Measurements from ENCODE around the gene TSPAN18.

The TSPAN18 gene

DNA sequence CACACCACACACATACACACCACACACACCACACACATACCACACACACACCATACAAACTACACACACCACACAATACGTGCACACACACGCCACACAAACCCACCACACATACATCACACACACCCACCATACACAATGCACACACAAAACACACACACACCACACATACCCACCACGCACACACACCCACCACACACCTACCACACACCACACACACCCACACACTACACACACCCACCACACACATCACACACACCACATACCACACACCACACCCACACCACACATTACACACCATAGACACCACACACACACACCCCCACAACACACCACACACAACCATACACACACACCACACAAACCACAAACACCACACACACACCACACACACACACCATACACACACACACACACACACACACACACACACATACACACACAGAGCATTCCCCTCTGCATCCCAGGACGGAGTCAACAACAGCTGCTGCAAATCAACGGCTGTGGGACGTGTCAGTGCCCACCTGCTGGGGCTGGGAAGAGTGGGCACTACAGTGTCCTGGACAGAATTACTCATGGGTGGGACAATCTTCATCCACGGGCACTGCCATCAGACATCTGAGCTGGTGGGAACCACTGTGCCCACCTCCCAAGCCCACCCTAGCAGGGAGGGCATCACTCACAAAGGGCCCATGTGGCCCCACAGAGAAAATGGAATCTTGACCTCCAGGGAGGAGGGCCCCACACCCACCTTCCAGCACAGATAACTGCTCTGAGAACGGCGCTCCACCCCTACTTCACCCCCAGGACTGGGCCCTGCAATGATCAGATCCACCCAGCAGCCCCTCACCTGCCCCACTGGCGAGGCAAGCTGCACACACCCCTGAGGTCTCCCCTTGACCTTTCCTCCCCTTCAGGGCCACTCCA lies 215.5 kb downstream of the TSPAN18 start:
- in situ Hi-C loops (cut with HindIII; ENCODE audit: low sequenced_read_pairs), result loop anchor here (25.0 kb wide), 1 partner anchor 395 kb away; no protein-coding TSS in a partner anchor
- no peak overlapping the region for H3K4me3 ChIP-seq (ENCODE audit: low read depth, low read length)
- DNase-seq (ENCODE audit: low read depth), result no peak
- TF ChIP-seq CTCF (IDR thresholded peaks at IDR 0.05; ENCODE audit: low read depth, low read length, missing control alignments), result no peak

DNA sequence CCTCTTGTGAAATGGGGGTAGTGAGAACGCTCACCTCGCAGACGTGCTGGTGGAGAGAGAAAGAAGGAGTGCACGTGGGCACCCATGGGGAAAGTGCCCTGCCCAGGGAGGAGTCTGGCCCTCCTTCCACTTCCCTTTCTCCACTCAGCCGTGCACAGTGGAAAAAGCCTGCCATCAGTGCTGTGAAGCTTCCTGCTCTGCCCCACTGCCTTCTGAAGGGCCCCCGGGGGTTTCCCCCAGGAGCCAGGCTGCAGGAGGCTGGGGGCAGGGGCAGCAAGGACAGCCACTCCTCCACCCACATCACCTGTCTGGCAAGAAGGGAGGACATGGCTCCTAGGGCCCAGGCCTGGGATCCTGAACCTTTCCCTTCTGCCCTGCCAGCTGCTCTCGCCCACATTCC lies 216.4 kb downstream of the TSPAN18 start:
- H3K4me3 ChIP-seq (ENCODE audit: low read depth, low read length), result no peak overlapping the region
- in situ Hi-C loops (cut with HindIII; ENCODE audit: low sequenced_read_pairs), result loop anchor here (25.0 kb wide), 1 partner anchor 394 kb away; no protein-coding TSS in a partner anchor
- no peak for DNase-seq (ENCODE audit: low read depth)
- TF ChIP-seq CTCF (IDR thresholded peaks at IDR 0.05; ENCODE audit: low read depth, low read length, missing control alignments), result no peak

- no peak for DNase-seq (ENCODE audit: low read depth)
- H3K4me3 ChIP-seq (ENCODE audit: low read depth, low read length), result no peak overlapping the region
- no peak for TF ChIP-seq CTCF (IDR thresholded peaks at IDR 0.05; ENCODE audit: low read depth, low read length, missing control alignments)
- in situ Hi-C loops (cut with HindIII; ENCODE audit: low sequenced_read_pairs), result loop anchor here (25.0 kb wide), 1 partner anchor 394 kb away; no protein-coding TSS in a partner anchor
Observed at GRCh38 chr11:44943696-44944095, 216.9 kb downstream of the TSPAN18 start.

GRCh38 chr11:44944181-44944852 lies 217.6 kb downstream of the TSPAN18 start:
- no peak for TF ChIP-seq CTCF (IDR thresholded peaks at IDR 0.05; ENCODE audit: low read depth, low read length, missing control alignments)
- no peak overlapping the region for H3K4me3 ChIP-seq (ENCODE audit: low read depth, low read length)
- no peak for DNase-seq (ENCODE audit: low read depth)
- in situ Hi-C loops (cut with HindIII; ENCODE audit: low sequenced_read_pairs), result loop anchor here (25.0 kb wide), 1 partner anchor 393 kb away; no protein-coding TSS in a partner anchor

DNA sequence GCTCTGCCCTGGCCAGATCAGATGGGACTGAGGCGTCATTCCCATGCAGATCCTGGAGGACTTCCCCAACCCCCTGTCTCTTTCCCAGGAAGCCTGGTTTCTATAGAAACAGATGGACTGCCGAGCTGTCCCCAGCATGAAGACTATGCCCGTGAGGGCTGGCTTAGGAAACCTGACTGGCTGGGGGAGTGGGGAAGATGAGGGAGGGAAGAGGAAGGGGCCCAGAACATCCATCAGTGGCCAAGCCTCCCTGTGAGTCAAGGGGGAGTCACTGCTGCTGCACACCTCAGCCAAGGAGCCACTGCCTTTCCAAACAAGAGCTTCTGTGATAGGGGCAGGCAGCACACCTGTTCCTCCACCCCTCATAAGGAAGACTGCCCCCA lies 218.1 kb downstream of the TSPAN18 start:
- no peak overlapping the region for H3K4me3 ChIP-seq (ENCODE audit: low read depth, low read length)
- DNase-seq (ENCODE audit: low read depth), result no peak
- in situ Hi-C loops (cut with HindIII; ENCODE audit: low sequenced_read_pairs), result loop anchor here (25.0 kb wide), 1 partner anchor 392 kb away; no protein-coding TSS in a partner anchor
- TF ChIP-seq CTCF (IDR thresholded peaks at IDR 0.05; ENCODE audit: low read depth, low read length, missing control alignments), result no peak

DNA sequence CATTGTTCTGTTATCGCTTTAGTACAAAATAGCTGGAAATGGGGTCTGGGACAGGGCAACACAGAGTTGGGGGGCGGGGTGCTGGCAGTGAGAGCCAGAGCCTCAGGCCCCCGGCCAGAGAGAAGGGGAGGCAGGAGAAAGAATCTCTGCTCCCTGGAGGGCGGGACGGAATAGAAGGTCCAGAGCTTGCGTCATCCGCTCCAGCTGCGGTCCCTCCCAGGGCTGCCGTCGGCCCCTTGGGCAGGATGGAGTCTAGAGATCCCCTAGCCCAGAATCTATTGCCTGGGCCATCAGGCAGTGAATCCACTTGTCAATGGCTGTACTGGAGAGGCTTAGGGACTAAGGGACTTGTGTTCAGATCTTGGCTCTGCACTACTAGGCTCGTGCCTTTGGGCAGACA lies 218.9 kb downstream of the TSPAN18 start:
- DNase-seq (ENCODE audit: low read depth), result no peak
- TF ChIP-seq CTCF (IDR thresholded peaks at IDR 0.05; ENCODE audit: low read depth, low read length, missing control alignments), result no peak
- in situ Hi-C loops (cut with HindIII; ENCODE audit: low sequenced_read_pairs), result loop anchor here (25.0 kb wide), 1 partner anchor 392 kb away; no protein-coding TSS in a partner anchor
- H3K4me3 ChIP-seq (ENCODE audit: low read depth, low read length), result no peak overlapping the region
